HG03066 (cell line): Measurements from ENCODE around the gene LIPM.

Experiments used
- ATAC-seq: cut with Tn5 transposase; IDR thresholded peaks from one replicate; pipeline ENCODE4 v1.9.1; 2021; ENCODE audit warnings: low read depth; ENCODE audit not compliant: unreplicated experiment

LIPM gene

GRCh38 chr10:88800152-88801125 lies 2.1 kb upstream of the LIPM start:
- ATAC-seq, result no peak

- no peak for ATAC-seq
Observed at GRCh38 chr10:88803641-88804040, 1.1 kb downstream of the LIPM start.

- no peak for ATAC-seq
Observed at GRCh38 chr10:88804083-88804812, 1.7 kb downstream of the LIPM start.

GRCh38 chr10:88805361-88805760 lies 2.8 kb downstream of the LIPM start:
- no peak for ATAC-seq

- no peak for ATAC-seq
Observed at GRCh38 chr10:88805924-88806323, 3.4 kb downstream of the LIPM start.

GRCh38 chr10:88809621-88810020 lies 7.1 kb downstream of the LIPM start:
- ATAC-seq, result no peak

GRCh38 chr10:88810196-88810961 lies 7.8 kb downstream of the LIPM start:
- no peak for ATAC-seq

GRCh38 chr10:88813200-88813599 lies 10.7 kb downstream of the LIPM start:
- no peak for ATAC-seq

- no peak for ATAC-seq
Observed at GRCh38 chr10:88819290-88819689, 16.8 kb downstream of the LIPM start.

GRCh38 chr10:88820748-88821401 lies 18.3 kb downstream of the LIPM start:
- ATAC-seq, result no peak

- ATAC-seq, result no peak
Observed at GRCh38 chr10:88826388-88826787, 23.9 kb downstream of the LIPM start.

- ATAC-seq, result no peak
Observed at GRCh38 chr10:88827671-88828070, 25.1 kb downstream of the LIPM start.

- no peak for ATAC-seq
Observed at GRCh38 chr10:88828310-88828709, 25.8 kb downstream of the LIPM start.

GRCh38 chr10:88830643-88831268 lies 28.2 kb downstream of the LIPM start:
- no peak for ATAC-seq

- no peak for ATAC-seq
Observed at GRCh38 chr10:88831709-88832108, 29.2 kb downstream of the LIPM start.

- ATAC-seq, result no peak
Observed at GRCh38 chr10:88832376-88832775, 29.8 kb downstream of the LIPM start.

GRCh38 chr10:88833156-88833555 lies 30.6 kb downstream of the LIPM start:
- ATAC-seq, result no peak

- no peak for ATAC-seq
Observed at GRCh38 chr10:88833723-88834122, 31.2 kb downstream of the LIPM start.

- ATAC-seq, result peak; percentile 73
Observed at GRCh38 chr10:88835096-88835909, 32.8 kb downstream of the LIPM start.
